GM18907 (cell line): ENCODE data around the gene WDR75.
"Not testable (repeated sequence)": the region's sequence is repeated elsewhere in the genome, so short reads cannot be mapped to it uniquely, and the experiment has no call there.

ENCODE experiments used
- ATAC-seq: cut with Tn5 transposase; IDR thresholded peaks from one replicate; pipeline ENCODE4 v1.9.1; 2021; ENCODE audit warnings: mild to moderate bottlenecking, moderate library complexity; ENCODE audit not compliant: unreplicated experiment

WDR75 gene

DNA sequence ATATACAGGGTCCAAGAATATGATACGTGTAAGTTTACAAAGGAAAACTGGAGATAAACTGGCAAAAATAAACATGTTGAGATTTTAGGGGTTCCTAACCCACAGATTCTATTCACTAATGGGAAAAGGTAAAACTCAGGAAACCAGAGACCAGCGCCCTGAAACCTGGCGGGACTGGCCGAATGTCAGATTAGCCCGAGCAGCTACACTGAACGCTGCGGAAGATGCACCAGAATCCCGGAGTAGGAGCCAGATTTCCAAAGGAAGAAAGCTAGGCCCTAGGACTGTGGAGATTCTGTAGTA is 679 bp upstream of the WDR75 start:
- peak; percentile 33 for ATAC-seq

DNA sequence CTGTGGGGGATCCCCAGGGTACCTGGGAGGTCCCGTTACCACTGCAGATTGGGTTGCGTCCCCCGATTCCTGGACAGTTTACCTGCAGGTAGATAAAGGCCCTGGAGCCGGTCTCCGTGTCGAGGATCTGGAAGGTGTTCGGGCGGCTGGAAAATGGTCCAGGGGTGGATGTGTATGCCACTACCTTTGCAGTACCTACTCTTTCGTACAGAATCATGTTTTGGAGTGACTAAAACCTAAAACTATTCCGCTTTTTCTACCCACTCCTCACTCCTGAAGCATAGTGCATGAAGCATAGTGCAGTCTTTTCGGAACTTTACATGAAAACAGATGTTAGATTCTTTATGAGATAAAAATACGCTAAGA is 418 bp downstream of the WDR75 start:
- ATAC-seq = no peak

DNA sequence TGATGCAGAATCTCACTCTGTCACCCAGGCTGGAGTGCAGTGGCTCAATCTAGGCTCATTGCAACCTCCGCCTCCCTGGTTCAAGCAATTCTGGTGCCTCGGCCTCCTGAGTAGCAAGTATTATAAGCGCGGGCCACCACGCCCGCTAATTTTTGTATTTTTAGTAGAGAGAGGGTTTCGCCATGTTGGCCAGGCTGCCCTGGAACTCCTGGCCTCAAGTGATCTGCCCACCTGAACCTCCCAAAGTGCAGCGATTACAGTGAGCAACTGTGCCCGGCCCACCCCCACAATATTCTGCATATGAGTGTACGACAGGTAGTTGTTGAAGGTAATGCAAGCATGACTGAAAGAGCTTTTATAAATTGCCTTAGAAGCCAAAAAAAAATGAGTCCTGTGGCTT is 1.2 kb downstream of the WDR75 start:
- ATAC-seq = no peak

DNA sequence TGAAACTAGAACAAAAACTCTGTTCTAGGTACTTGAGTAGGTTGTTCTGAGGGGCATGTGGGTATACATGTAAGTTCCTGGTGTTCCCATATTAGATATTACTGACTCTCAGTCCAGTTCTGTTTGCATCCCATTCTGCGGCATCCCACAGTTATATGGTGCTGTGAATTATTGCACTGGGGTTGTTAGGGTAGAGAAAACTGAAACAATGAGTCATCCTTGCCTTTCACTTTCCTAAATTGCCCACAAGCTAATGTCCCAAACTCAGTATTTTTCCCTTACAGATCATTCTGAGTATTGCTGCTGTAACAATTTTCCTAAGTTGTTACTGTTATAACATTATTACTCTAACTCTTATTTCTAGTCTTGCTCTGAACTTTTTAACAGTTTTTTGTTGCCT is 3.0 kb downstream of the WDR75 start:
- ATAC-seq = peak; percentile 34

DNA sequence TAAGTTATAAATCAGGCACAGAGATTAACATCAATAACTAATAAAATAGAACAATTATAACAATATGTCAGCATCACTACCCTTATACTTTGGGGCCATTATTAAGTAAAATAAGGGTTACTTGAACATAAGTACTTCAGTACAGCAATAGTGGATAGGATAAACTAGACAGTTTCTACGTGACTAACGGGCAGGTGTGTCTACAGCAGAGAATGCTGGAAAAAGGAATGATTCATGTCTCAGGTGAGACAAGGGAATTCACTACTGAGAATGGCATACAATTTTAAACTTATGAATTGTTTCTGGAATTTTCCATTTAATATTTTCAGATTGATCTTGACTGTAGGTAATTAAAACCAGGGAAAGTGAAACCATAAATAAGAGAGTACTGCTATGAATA is 5.5 kb downstream of the WDR75 start:
- no peak for ATAC-seq

DNA sequence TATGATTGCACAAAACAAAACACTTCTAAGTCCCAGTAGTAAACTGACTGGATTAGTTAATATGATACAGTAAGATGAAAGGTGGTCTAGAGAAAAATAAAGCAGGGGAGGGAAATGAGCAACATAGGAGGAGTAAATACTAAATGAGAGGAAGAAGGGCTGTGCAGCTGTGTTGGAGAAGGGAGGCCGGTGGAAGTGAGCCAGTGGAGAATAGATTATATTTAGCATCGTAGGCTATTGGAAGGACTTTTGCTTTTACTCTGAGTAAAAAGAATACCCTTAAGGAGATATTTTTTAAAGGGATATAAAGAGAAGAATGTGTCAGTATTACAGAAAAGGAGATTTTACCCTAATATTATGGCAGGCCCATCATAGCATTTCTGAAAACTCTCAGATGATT is 12.7 kb downstream of the WDR75 start:
- ATAC-seq = no peak

DNA sequence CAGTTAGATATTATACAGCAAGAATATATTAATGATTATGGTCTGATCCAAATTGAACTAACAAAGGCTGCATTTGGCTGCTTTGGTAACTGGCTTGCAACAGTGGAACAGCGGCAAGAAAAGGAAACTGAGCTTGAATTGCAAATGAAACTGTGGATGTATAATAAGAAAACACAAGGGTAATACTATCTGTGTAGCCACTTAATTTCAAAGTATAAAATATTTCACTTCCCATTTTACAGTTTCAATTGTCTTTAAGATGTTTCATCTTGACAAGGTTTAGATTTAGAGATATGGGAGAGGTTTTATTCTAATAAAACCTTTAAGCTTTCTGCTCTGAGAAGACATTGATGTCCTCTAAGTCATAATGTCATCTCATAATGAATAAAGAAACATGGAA is 23.8 kb downstream of the WDR75 start:
- no peak for ATAC-seq

DNA sequence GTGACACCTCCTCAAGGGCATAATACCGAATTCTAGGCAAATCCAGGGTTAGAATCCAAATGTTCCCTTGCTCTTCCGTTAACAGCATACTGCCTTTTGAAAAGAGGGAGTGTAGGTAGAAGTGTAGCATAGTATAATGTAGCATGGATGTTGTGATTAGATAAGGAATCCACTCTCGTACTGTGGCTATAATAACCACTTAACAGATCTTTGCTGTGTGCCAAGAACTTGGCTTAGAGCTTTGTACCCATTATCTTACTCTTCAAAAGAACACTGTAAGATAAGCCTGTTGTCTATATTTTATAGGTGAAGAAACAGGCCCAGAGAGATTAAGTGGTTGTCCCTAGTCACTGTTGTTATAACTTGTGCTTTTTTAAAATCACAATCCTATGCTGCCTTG is 24.2 kb downstream of the WDR75 start:
- no peak for ATAC-seq

DNA sequence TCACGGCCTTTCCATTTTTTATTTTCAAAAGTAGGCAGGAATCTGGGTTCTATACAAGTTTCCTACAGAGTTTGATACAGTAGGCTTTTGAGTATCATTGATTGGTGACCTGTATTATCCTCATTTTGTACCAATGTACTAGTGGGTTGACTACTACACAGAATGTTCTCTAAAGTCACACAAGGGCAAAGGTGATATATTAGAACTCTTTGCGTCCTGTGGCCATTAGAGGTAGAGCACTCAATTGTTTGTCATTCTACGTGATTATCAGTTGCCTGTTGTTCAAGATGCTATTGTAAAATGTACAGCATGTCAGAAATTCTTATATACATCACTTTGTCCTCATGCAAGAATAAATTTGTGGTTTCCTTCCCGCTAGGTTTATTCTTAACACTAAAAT is 24.8 kb downstream of the WDR75 start:
- no peak for ATAC-seq

DNA sequence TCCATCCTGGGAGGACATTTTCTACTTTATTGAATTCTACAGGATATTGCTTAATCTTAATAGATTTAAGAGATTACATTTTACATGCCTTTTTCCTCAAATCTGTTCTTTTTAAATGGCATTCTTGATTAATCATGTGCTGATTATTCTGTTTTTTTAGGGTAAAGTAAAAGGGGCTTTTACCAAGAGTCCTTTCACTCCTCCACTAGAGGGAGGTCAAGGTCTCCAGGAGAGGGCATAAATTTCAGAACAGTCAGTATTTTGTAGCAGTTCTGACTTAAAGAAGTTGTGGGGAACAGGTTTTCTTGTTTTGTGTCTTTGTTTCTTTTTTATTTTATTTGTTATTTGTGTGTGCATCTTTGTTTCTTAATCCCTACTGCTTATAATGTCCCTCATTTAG is 25.4 kb downstream of the WDR75 start:
- peak; percentile 43 for ATAC-seq

DNA sequence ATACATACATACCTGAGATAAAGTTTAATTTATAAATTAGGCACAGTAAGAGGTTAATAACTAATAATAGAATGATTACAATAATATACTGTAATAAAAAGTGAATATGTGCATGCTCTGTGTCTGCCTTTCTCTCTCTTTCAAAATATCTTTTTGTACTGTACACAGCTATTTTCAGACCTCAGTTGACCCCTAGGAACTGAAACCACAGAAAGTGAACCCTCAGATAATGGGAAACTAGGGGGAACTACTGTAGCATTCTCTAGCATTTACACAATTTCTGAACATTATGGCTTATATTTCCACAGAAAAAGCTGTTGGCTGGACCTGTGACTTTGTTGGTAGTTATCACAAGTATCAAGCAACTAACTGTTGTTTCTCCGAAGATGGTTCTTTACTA is 25.9 kb downstream of the WDR75 start:
- ATAC-seq = no peak

DNA sequence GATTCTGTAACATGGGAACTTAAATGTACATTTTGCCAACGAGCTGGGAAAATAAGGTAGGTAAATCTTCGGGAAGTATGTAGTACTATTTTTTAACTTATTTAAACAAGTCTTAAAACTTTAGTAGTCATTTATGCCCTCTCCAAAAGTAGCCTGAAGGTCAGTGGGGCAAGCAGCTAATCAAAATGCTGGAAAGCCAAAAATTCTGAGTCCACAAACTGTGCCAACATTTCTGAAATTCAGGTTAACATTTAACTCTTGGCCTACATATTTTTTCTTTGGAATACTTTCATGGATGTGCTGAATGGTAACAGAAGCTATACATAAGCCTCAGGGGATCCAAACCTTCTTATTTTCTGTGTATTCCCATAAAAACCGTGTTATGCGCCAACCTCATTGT is 26.3 kb downstream of the WDR75 start:
- no peak for ATAC-seq

DNA sequence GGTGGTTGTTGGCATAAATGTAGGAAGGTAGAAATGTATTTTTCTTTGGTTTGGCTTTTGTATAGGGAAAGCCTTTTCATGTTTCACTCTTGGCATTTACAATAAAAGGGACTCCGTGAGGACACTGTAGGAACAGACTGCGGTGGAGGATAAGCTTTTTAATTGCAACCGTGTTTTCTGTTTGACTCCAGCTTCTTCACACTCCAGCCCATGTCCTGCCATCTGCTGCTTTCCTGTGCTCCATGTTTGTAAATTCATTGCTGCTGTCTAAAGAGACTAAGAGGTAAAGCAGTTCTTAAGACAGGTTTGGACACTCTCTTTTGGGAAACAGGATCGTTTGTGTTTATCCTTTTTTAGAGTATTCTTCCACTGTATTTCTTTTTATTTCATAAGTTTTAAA is 33.3 kb downstream of the WDR75 start:
- no peak for ATAC-seq

DNA sequence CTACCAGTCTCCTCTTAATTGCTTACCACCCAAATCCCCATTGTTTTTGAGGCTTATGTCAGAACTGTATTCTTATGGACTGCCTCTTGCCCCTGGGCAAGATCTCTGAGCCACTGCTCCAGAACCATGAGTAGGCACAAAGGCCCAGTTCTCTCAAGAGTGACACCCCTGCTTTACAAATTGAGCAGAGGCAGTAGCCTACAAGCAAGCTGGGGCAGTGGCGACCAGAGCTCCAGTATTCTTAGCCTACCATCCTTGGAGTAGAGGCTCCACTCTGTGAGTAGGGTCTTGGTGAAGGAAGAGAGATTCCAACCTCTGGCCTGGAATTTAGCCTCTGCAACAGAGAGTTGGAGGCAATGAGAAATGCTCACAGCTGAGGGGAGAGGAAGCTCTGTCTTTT is 36.5 kb downstream of the WDR75 start:
- no peak for ATAC-seq

DNA sequence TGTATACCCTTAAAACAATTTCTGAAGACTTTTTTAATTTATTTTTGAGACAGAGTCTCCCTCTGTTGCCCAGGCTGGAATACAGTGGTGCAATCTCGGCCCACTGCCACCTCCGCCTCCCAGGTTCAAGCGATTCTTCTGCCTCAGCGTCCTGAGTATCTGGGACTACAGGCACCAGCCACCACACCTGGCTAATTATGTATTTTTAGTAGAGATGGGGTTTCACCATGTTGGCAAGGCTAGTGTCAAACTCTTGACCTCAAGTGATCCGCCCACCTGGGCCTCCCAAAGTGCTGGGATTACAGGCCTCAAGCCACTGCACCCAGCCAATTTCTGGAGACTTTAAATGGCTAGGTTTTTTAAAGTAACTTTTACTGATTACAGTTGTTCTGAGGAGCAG is 37.0 kb downstream of the WDR75 start:
- not testable (repeated sequence) for ATAC-seq

DNA sequence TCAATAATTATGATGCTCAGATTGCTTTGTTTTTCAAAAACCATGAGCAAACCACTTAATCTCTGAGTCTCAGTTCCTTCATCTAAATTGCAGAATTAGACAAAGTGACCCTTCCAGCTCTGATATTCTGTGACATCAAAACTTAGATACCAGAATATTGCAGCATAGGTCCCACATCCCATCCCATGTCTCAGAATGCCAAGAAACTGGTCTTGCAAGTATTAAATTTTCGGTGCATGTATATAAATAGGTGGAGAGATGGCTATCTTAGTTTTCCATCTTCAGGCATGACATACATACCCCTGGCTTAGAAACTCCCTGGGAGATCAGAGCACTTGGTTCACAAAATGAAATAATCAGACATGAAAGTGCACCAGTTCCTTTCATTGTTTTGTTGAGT is 39.8 kb downstream of the WDR75 start:
- ATAC-seq = no peak

DNA sequence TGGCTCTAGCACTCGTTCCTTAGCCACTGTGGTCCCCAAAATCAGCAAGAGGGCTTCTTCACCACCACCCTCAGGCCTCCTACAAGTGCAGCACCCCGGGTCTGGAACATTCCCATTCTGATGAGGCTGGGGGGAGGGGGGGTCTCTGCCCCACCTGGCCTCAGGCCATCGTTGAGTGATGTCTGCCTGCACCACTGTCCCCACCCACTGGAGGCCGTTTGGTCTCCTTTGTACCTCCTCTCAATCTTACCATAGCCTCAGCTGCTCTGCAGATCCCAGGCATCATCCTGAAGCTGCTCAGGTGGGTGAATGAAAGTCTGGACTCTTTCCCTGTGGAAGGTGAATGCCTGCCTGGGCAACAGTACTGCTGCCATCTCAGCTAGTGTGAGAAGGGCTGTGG is 42.3 kb downstream of the WDR75 start:
- no peak for ATAC-seq

DNA sequence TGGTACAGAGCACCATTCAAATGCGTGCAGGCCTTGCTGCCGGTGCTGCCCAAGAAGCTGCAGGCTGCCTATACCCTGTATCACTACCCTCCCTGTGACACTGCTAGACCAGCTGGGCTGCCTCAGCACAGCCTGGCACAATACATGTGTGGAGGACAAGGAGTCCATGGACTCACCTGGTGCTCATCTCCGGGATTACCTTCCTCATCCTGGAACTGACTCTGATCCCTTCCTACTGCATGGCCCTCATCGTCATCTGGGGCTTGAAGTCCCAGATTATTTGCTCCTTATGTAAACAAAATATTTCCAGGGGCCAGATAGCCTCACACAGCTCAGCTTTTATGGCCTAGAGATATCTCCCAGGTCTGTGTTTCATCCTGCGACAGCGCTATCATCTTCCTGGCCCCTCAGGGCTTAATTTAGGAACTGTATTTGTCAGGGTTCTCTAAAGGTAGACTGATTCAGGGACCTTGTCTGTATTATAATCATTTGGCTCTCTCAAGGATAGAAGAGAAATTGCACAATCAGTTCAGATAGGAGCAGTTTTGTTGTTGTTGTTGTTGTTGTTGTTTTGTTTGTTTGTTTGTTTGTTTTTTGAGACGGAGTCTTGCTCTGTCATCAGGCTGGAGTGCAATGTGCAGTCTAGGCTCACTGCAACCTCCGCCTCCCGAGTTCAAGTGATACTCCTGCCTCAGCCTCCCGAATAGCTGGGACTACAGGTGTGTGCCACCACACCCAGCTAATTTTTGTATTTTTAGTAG is 42.9 kb downstream of the WDR75 start:
- no peak for ATAC-seq

DNA sequence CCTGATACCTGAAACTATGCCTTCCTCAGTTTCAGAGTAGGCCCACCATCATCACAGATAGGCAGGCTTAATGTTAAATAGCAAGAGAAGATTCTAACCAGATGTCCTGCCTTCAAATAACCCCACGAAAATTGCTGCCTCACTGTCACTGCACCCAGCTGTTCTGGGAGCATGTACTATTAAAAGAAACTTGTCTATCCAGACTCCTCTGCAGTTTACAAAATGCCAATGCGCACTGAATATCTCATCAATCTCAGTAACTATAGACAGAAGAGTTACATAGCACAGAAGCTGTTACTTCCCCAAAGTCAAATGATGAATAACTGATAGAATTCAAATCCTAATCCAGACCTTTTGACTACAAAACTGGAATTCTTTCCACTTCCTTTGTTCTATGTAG is 43.9 kb downstream of the WDR75 start:
- ATAC-seq = no peak

DNA sequence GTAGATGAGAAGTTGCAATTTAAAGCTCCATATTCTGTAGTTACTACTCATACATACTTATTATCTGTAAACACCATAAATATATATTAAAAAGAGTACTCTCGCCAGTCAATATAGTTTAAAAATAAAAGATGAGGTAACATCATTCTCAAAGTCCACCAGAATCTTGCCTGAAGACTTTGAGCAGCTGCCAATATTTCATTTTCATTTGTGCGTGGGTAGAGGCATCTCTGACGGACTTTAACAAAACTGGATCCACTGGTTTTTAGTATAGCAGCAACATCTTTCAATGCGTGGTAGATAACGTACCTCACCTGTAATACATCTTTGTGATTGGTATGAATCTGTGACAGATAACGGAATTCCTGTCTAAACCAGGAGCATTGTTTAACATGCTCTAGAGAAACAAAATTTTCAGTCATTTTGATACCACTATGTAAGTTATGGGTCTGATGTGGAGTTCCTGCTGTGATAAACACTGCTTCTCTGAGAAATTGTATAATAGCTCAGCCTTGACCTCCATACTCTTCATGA is 45.0 kb downstream of the WDR75 start:
- no peak for ATAC-seq

DNA sequence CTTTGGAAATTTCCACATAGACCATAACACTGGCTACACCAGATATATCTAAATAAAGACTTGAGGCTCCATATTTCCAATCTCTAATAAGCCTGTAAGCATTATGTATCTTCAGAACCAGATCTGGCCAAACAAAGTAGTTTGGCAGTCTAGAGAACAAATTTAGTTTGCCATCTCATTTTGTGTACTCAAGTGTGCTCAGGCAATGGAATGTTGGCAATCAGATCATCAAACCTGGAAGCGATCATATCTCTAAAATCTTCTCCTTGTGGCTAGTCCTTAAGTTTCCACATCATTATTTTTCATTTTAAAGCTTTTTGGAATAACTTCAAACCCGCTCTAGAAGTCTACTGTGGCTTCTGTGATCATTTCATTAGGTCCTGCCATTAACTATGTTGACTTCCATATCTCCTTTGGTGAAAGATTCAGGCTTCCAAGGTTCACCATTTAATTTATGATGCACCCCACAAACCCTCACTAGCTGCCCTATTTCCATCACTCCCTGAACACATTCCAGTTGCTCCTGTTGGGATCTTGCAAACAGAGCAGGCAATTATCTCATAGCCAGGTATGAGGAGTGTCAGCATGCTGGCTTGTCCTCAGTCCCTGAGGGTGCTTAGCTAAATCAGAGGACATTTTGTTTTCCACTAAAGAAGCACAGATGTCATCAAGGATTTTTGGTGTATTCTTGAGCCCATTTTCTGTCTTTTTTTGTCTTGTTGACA is 46.2 kb downstream of the WDR75 start:
- no peak for ATAC-seq

DNA sequence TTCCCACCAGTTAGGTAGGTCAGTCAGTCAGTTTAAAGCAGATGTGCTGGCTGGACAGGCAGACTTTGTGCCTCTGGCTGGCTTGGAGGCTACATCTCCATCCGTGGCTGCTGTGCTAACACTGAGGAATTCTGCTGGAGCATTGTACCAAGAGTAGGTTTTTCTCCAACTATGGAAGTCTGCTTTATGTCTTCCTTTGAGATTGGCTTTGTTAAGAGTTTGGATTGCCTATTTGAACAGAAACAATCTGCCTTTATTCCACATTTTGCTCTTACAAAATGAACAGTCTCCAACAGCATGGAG is 46.7 kb downstream of the WDR75 start:
- no peak for ATAC-seq

DNA sequence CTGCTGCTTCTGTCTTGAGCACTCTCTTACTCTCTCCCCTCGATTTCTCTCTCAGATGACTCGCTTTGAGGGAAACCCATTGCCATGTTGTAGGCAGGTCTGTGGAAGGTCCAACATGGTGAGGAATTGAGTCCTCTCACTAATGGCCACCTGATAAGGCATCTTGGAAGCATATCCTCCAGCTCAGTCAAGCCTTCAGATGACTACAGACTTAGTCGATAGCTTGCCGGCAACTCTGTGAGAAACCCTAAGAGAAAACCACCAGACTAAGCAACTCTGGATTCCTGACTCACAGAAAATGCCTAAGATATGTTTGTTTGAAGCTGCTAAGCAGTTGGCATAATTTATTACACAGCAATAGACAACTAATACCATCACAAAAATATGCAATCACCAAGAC is 51.2 kb downstream of the WDR75 start:
- ATAC-seq = no peak
